Measurements from ENCODE around the gene TMEM176A. TPM values are rescaled to one million over a fixed set of nuclear protein-coding genes. Genes with fewer than 3 reads are reported as not detected.

TMEM176A gene
- total and polyA plus RNA-seq, 2 experiments from 2014 or later: 0.34 TPM; not detected in 1

GRCh38 chr7:150838965-150839650 is 38.5 kb downstream of the TMEM176A start:
- ATAC-seq: no peak
- Histone ChIP-seq H2AFZ (no peak overlapping the region), H3K27me3 (ENCODE audit: insufficient read depth) (no peaks in the 10 kb centered on the region), H3K4me3 (no peak overlapping the region), H3F3A (replicated peaks; ENCODE audit: low read depth) (no peaks in the 10 kb centered on the region), H3K79me2 (replicated peaks; ENCODE audit: insufficient read depth) (no peaks in the 10 kb centered on the region), H4K20me1 (replicated peaks; ENCODE audit: insufficient read depth) (no peaks in the 10 kb centered on the region), H3K36me3 (ENCODE audit: insufficient read depth) (no peaks in the 10 kb centered on the region), H3K9me2 (ENCODE audit: insufficient read depth) (0 out of 2 replicates have a peak, but pooled peaks cover 4% of the 10 kb centered on the region), H3K4me2 (no peak overlapping the region), H3K4me1 (ENCODE audit: insufficient read depth) (no peaks in the 10 kb centered on the region), H3K27ac (ENCODE audit: low read depth) (no peak overlapping the region)
- Mint-ChIP-seq H3K9me3 (no peaks in the 10 kb centered on the region), H3K4me3 (no peak overlapping the region), H3K36me3 (ENCODE audit: low read depth) (no peaks in the 10 kb centered on the region), H3K27ac (no peak overlapping the region), H3K27me3 (ENCODE audit: insufficient read depth, low read depth, poor library complexity) (peaks cover 4% of the 10 kb centered on the region), H3K4me1 (no peaks in the 10 kb centered on the region)
- no peak for DNase-seq (ENCODE audit: low spot score)
- TF ChIP-seq ZNF331 (CRISPR knock-in tag; IDR thresholded peaks at IDR 0.05; ENCODE audit: low read depth) (no peak), CREB1 (CRISPR knock-in tag; IDR thresholded peaks at IDR 0.05; ENCODE audit: low read depth) (no peak), JUNB (IDR thresholded peaks at IDR 0.05; ENCODE audit: unreplicated experiment) (no peak), EZH2 (IDR thresholded peaks at IDR 0.05; ENCODE audit: low read depth, unreplicated experiment) (no peak), EZH2phosphoT487 (IDR thresholded peaks at IDR 0.05; ENCODE audit: unreplicated experiment) (no peak), NANOG (IDR thresholded peaks at IDR 0.05; ENCODE audit: borderline replicate concordance) (no peak), STAT1 (IDR thresholded peaks at IDR 0.05; ENCODE audit: unreplicated experiment) (no peak), POLR2AphosphoS5 (IDR thresholded peaks at IDR 0.05; ENCODE audit: low read depth) (no peak)
- TF ChIP-seq, protein P1, sequence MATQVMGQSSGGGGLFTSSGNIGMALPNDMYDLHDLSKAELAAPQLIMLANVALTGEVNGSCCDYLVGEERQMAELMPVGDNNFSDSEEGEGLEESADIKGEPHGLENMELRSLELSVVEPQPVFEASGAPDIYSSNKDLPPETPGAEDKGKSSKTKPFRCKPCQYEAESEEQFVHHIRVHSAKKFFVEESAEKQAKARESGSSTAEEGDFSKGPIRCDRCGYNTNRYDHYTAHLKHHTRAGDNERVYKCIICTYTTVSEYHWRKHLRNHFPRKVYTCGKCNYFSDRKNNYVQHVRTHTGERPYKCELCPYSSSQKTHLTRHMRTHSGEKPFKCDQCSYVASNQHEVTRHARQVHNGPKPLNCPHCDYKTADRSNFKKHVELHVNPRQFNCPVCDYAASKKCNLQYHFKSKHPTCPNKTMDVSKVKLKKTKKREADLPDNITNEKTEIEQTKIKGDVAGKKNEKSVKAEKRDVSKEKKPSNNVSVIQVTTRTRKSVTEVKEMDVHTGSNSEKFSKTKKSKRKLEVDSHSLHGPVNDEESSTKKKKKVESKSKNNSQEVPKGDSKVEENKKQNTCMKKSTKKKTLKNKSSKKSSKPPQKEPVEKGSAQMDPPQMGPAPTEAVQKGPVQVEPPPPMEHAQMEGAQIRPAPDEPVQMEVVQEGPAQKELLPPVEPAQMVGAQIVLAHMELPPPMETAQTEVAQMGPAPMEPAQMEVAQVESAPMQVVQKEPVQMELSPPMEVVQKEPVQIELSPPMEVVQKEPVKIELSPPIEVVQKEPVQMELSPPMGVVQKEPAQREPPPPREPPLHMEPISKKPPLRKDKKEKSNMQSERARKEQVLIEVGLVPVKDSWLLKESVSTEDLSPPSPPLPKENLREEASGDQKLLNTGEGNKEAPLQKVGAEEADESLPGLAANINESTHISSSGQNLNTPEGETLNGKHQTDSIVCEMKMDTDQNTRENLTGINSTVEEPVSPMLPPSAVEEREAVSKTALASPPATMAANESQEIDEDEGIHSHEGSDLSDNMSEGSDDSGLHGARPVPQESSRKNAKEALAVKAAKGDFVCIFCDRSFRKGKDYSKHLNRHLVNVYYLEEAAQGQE (IDR thresholded peaks at IDR 0.05; ENCODE audit: unreplicated experiment): no peak
- TF ChIP-seq, protein P2, sequence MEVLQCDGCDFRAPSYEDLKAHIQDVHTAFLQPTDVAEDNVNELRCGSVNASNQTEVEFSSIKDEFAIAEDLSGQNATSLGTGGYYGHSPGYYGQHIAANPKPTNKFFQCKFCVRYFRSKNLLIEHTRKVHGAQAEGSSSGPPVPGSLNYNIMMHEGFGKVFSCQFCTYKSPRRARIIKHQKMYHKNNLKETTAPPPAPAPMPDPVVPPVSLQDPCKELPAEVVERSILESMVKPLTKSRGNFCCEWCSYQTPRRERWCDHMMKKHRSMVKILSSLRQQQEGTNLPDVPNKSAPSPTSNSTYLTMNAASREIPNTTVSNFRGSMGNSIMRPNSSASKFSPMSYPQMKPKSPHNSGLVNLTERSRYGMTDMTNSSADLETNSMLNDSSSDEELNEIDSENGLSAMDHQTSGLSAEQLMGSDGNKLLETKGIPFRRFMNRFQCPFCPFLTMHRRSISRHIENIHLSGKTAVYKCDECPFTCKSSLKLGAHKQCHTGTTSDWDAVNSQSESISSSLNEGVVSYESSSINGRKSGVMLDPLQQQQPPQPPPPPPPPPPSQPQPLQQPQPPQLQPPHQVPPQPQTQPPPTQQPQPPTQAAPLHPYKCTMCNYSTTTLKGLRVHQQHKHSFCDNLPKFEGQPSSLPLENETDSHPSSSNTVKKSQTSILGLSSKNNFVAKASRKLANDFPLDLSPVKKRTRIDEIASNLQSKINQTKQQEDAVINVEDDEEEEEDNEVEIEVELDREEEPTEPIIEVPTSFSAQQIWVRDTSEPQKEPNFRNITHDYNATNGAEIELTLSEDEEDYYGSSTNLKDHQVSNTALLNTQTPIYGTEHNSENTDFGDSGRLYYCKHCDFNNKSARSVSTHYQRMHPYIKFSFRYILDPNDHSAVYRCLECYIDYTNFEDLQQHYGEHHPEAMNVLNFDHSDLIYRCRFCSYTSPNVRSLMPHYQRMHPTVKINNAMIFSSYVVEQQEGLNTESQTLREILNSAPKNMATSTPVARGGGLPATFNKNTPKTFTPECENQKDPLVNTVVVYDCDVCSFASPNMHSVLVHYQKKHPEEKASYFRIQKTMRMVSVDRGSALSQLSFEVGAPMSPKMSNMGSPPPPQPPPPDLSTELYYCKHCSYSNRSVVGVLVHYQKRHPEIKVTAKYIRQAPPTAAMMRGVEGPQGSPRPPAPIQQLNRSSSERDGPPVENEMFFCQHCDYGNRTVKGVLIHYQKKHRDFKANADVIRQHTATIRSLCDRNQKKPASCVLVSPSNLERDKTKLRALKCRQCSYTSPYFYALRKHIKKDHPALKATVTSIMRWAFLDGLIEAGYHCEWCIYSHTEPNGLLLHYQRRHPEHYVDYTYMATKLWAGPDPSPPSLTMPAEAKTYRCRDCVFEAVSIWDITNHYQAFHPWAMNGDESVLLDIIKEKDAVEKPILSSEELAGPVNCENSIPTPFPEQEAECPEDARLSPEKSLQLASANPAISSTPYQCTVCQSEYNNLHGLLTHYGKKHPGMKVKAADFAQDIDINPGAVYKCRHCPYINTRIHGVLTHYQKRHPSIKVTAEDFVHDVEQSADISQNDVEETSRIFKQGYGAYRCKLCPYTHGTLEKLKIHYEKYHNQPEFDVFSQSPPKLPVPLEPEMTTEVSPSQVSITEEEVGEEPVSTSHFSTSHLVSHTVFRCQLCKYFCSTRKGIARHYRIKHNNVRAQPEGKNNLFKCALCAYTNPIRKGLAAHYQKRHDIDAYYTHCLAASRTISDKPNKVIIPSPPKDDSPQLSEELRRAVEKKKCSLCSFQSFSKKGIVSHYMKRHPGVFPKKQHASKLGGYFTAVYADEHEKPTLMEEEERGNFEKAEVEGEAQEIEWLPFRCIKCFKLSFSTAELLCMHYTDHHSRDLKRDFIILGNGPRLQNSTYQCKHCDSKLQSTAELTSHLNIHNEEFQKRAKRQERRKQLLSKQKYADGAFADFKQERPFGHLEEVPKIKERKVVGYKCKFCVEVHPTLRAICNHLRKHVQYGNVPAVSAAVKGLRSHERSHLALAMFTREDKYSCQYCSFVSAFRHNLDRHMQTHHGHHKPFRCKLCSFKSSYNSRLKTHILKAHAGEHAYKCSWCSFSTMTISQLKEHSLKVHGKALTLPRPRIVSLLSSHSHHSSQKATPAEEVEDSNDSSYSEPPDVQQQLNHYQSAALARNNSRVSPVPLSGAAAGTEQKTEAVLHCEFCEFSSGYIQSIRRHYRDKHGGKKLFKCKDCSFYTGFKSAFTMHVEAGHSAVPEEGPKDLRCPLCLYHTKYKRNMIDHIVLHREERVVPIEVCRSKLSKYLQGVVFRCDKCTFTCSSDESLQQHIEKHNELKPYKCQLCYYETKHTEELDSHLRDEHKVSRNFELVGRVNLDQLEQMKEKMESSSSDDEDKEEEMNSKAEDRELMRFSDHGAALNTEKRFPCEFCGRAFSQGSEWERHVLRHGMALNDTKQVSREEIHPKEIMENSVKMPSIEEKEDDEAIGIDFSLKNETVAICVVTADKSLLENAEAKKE (CRISPR knock-in tag; IDR thresholded peaks at IDR 0.05): no peak
- TF ChIP-seq, protein P3, sequence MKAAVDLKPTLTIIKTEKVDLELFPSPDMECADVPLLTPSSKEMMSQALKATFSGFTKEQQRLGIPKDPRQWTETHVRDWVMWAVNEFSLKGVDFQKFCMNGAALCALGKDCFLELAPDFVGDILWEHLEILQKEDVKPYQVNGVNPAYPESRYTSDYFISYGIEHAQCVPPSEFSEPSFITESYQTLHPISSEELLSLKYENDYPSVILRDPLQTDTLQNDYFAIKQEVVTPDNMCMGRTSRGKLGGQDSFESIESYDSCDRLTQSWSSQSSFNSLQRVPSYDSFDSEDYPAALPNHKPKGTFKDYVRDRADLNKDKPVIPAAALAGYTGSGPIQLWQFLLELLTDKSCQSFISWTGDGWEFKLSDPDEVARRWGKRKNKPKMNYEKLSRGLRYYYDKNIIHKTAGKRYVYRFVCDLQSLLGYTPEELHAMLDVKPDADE (IDR thresholded peaks at IDR 0.05): no peak
